Osteoblast (primary cell): ENCODE measurements around the gene SIX5. TPM values are rescaled to one million over a fixed set of nuclear protein-coding genes. Genes with fewer than 3 reads are reported as not detected.
"Not testable (repeated sequence)": the region's sequence is repeated elsewhere in the genome, so short reads cannot be mapped to it uniquely, and the experiment has no call there.

ENCODE experiments used
- DNase-seq: peaks from one replicate; pipeline ENCODE4 v3.0.0; 2011; ENCODE audit warnings: low spot score, mixed read lengths; ENCODE audit not compliant: insufficient read length; ENCODE audit errors: missing footprints
- H2AFZ ChIP-seq: 2 replicates; pipeline ENCODE4 v1.6.0; 2011; ENCODE audit warnings: mild to moderate bottlenecking, low read length
- H3K27ac ChIP-seq: 2 replicates; pipeline ENCODE4 v1.5.1; 2011; ENCODE audit warnings: mild to moderate bottlenecking, low read depth, low read length, moderate library complexity
- H3K27me3 ChIP-seq: 2 replicates; pipeline ENCODE4 v1.6.0; 2012; ENCODE audit warnings: mild to moderate bottlenecking, control low read depth, inconsistent platforms, low read length, moderate library complexity; ENCODE audit not compliant: insufficient read depth
- H3K36me3 ChIP-seq: 2 replicates; pipeline ENCODE4 v1.5.1; 2011; ENCODE audit warnings: mild to moderate bottlenecking, low read length, control low read depth, moderate library complexity; ENCODE audit not compliant: insufficient read depth
- H3K4me1 ChIP-seq: 2 replicates; pipeline ENCODE4 v1.5.1; 2011; ENCODE audit warnings: mild to moderate bottlenecking, low read length, control low read depth, moderate library complexity; ENCODE audit not compliant: insufficient read depth
- H3K4me2 ChIP-seq: 2 replicates; pipeline ENCODE4 v1.6.0; 2011; ENCODE audit warnings: mild to moderate bottlenecking, low read length; ENCODE audit not compliant: insufficient read depth
- H3K4me3 ChIP-seq: fragments of 200-600 bp; sonication (generic); 3 replicates; pipeline ENCODE4 v1.5.1; 2012; ENCODE audit warnings: mild to moderate bottlenecking, low read length, inconsistent platforms; ENCODE audit not compliant: insufficient read depth
- H3K79me2 ChIP-seq: 2 replicates; pipeline ENCODE4 v1.6.0; 2012; ENCODE audit warnings: mild to moderate bottlenecking, low read length, control low read depth, inconsistent platforms; ENCODE audit not compliant: insufficient read depth
- H3K9me3 ChIP-seq: 2 replicates; pipeline ENCODE4 v1.5.1; 2011; ENCODE audit warnings: low read depth, low read length, control low read depth
- H4K20me1 ChIP-seq: 2 replicates; pipeline ENCODE4 v1.6.0; 2012; ENCODE audit warnings: mild to moderate bottlenecking, low read length, control low read depth; ENCODE audit not compliant: insufficient read depth
- total RNA-seq: library from RNA; depleted of rRNA; stranded (reverse); fragments of >200 nt; gene quantifications from 2 replicates; pipeline ENCODE4 v1.2.3, GENCODE V29; 2012
- TF ChIP-seq, protein P1 (sequence below): IDR thresholded peaks from 2 replicates; pipeline ENCODE4 v1.5.1; 2011; ENCODE audit warnings: mild to moderate bottlenecking, low read depth, low read length, moderate library complexity; ENCODE audit errors: extremely low read depth

Gene SIX5
- total RNA-seq, 1 donor: 11.6 TPM

DNA sequence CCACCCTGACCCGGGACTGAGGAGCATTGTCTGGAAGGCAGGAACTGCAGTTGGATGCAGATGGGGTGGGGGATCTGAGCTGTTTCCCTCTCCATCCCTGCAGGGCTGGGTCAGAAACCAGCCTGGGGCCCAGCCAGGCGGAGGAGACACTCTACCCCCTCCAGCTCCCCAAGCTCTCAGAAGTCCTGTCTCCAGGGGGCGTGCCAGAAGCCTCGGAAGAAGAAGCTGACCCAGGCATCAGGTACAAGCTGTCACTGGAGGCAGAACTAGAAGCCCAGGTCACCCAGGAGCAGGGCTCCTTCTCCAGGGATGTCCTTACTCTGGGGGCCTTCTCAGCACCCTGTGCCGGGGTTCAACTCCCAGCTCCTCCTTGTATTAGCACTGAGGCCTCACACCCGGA, 15.5 kb downstream of the SIX5 start:
- TF ChIP-seq, protein P1, sequence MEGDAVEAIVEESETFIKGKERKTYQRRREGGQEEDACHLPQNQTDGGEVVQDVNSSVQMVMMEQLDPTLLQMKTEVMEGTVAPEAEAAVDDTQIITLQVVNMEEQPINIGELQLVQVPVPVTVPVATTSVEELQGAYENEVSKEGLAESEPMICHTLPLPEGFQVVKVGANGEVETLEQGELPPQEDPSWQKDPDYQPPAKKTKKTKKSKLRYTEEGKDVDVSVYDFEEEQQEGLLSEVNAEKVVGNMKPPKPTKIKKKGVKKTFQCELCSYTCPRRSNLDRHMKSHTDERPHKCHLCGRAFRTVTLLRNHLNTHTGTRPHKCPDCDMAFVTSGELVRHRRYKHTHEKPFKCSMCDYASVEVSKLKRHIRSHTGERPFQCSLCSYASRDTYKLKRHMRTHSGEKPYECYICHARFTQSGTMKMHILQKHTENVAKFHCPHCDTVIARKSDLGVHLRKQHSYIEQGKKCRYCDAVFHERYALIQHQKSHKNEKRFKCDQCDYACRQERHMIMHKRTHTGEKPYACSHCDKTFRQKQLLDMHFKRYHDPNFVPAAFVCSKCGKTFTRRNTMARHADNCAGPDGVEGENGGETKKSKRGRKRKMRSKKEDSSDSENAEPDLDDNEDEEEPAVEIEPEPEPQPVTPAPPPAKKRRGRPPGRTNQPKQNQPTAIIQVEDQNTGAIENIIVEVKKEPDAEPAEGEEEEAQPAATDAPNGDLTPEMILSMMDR: no peak

DNA sequence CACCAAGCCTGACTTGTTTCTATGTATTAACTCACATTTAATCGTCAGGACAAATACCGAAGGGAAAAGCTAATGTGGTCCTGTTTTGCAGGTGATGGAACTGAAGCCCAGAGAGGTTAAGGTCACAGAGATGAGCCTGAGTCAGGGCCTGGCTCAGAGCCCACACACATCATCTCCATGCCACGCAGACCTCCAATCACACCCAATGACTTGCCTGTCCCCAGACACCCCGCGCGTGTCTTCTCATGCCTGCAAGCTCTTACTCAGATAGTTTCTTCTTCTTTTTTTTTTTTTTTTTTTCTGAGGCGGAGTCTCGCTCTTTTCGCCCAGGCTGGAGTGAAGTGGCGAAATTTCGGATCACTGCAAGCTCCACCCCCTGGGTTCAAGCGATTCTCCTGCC, 16.4 kb downstream of the SIX5 start:
- Histone ChIP-seq H3K4me2 (no peak overlapping the region), H3K9me3 (no peaks in the 10 kb centered on the region), H3K4me3 (no peak overlapping the region), H2AFZ (no peak overlapping the region), H3K27ac (no peak overlapping the region), H3K79me2 (no peaks in the 10 kb centered on the region), H3K4me1 (no peaks in the 10 kb centered on the region), H3K27me3 (no peaks in the 10 kb centered on the region), H4K20me1 (no peaks in the 10 kb centered on the region), H3K36me3 (no peaks in the 10 kb centered on the region)
- peak; percentile 34 for DNase-seq
- TF ChIP-seq, protein P1: no peak

More for the DNA sequence above, 15.5 kb downstream of the SIX5 start:
- no peaks in the 10 kb centered on the region for H4K20me1 ChIP-seq
- H3K4me2 ChIP-seq: no peak overlapping the region
- H3K4me1 ChIP-seq: no peaks in the 10 kb centered on the region
- no peak overlapping the region for H2AFZ ChIP-seq
- H3K4me3 ChIP-seq: no peak overlapping the region
- H3K36me3 ChIP-seq: no peaks in the 10 kb centered on the region
- H3K9me3 ChIP-seq: no peaks in the 10 kb centered on the region
- peak; percentile 77 for DNase-seq
- no peak overlapping the region for H3K27ac ChIP-seq
- no peaks in the 10 kb centered on the region for H3K27me3 ChIP-seq
- no peaks in the 10 kb centered on the region for H3K79me2 ChIP-seq

DNA sequence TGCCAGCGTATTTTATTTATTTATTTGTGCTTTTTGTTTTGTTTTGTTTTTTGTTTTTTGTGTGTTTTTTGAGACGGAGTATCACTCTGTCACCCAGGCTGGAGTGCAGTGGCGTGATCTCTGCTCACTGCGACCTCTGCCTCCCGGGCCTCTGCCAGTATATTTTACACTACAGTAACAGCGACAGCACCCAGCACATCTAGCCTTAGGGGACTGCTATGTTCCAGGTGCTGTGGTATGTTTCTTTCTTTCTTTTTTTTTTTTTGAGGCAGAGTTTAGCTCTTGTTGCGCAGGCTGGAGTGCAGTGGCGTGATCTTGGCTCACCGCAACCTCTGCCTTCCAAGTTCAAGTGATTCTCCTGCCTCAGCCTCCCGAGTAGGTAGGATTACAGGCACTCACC, 17.6 kb downstream of the SIX5 start:
- not testable (repeated sequence) for H3K9me3 ChIP-seq, H2AFZ ChIP-seq, H3K27me3 ChIP-seq, H3K79me2 ChIP-seq, H3K4me3 ChIP-seq, H3K36me3 ChIP-seq, H3K4me1 ChIP-seq, H4K20me1 ChIP-seq, H3K4me2 ChIP-seq, DNase-seq, H3K27ac ChIP-seq

DNA sequence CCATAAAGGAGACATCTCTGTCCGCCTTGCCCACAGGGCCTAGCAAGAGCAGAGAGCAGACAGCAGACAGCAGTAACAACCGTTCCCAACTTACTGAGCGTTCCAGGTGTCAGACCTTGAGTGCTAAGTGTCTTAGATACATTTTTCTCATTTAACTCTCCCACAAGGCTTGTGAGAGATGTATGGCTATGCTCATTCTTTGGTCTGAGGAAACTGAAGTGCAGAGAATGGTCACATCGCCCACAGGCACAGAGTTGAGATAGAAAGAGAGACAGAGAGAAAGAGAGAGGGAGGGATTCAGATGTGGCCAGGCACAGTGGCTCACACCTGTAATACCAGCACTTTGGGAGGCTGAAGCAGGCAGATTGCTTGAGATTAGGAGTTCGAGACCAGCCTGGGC, 21.5 kb downstream of the SIX5 start:
- Histone ChIP-seq H3K27ac (no peak overlapping the region), H3K27me3 (peaks cover 5% of the 10 kb centered on the region), H3K4me1 (no peaks in the 10 kb centered on the region), H3K9me3 (no peaks in the 10 kb centered on the region), H3K4me2 (no peak overlapping the region), H2AFZ (no peak overlapping the region), H3K79me2 (no peaks in the 10 kb centered on the region), H3K4me3 (no peak overlapping the region), H3K36me3 (no peaks in the 10 kb centered on the region), H4K20me1 (no peaks in the 10 kb centered on the region)
- TF ChIP-seq, protein P1: no peak
- no peak for DNase-seq
